ENCODE data around the gene RHCE. TPM values are rescaled to one million over a fixed set of nuclear protein-coding genes. Genes with fewer than 3 reads are reported as not detected.

Gene RHCE
- total RNA-seq, 1 experiment from 2014 or later = not detected

DNA sequence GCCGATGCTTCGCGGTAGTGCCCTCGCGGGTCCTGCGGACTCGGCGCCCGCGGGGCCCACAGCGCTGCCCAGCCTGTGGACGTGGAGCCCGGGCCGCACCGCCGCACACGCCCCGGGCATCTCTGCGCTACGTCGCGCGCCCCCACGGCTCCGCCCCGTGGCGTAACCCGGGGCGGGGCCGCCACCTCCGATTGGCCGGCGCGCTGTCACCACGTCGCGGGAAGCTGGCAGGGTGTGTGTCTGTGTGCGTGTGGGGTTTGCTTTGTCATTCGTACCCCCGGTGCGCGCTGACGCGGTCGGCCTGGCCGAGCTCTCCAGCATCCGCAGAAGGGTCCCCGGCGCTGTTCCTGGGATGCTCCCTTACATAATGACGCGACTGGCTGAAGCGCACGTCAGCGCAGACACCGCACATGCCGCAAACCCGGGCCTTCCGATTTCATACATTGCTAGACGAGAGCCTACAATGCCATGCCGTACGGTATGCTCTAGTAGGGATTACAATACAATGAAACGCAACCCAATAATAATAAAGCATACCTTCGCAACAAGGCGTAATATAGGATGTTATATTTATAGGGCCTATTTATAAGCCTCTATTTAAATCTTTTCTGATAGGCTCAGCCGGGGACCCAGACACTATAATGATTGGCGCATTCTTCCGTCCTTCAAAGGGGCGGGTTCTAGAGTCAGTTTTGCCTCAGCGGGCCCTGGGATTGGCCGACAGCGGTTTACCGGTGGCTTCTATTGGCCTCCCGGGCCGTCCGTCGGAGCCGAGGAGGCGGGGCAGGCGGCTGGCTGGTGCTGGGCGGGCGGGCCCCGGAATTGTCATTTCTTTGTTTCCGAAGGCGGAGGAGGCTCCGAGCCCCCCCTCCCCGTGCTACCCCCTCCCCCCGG lies 9.7 kb upstream of the RHCE start, which contains the start of gene MACO1:
Gene MACO1, plus strand, starts transcription at position 825 of the 894 bp plus-strand sequence. CDS start 202 bp downstream, outside the sequence.
- Histone ChIP-seq H3K27me3 (replicated peaks; ENCODE audit: control insufficient read depth, insufficient read depth, low read length) (no peaks in the 10 kb centered on the region), H3K4me1 (no peaks in the 10 kb centered on the region), H3K36me3 (ENCODE audit: control insufficient read depth, insufficient read depth, low read length) (no peaks in the 10 kb centered on the region), H3K4me3 (ENCODE audit: low read depth, low read length) (peak within 1 kb of the TSS; percentile 58), H3K9me3 (no peaks in the 10 kb centered on the region)
- Mint-ChIP-seq H3K27ac (ENCODE audit: unreplicated experiment) (peak within 1 kb of the TSS; percentile 88), H3K4me3 (ENCODE audit: unreplicated experiment) (peak within 1 kb of the TSS; percentile 88), H3K9me3 (ENCODE audit: unreplicated experiment) (no peaks in the 10 kb centered on the region), H3K4me1 (ENCODE audit: low read depth, unreplicated experiment) (no peaks in the 10 kb centered on the region), H3K27me3 (ENCODE audit: insufficient read depth, unreplicated experiment) (no peaks in the 10 kb centered on the region), H3K36me3 (ENCODE audit: insufficient read depth, unreplicated experiment) (peaks cover 5% of the 10 kb centered on the region)
- POLR2A ChIA-PET = no interaction called here
- TF ChIP-seq, protein P1, sequence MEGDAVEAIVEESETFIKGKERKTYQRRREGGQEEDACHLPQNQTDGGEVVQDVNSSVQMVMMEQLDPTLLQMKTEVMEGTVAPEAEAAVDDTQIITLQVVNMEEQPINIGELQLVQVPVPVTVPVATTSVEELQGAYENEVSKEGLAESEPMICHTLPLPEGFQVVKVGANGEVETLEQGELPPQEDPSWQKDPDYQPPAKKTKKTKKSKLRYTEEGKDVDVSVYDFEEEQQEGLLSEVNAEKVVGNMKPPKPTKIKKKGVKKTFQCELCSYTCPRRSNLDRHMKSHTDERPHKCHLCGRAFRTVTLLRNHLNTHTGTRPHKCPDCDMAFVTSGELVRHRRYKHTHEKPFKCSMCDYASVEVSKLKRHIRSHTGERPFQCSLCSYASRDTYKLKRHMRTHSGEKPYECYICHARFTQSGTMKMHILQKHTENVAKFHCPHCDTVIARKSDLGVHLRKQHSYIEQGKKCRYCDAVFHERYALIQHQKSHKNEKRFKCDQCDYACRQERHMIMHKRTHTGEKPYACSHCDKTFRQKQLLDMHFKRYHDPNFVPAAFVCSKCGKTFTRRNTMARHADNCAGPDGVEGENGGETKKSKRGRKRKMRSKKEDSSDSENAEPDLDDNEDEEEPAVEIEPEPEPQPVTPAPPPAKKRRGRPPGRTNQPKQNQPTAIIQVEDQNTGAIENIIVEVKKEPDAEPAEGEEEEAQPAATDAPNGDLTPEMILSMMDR (IDR thresholded peaks at IDR 0.05; ENCODE audit: insufficient read depth in 1 of 2, low read depth in 1 of 2, low read length in 1 of 2, severe bottlenecking in 1 of 2, unreplicated experiment in 1 of 2) = no peak
- peak; percentile 92 to 96 for DNase-seq
- intact Hi-C loops (cut with micrococcal nuclease; ENCODE audit: unreplicated experiment) = loop anchor here (10.0 kb wide), 1 partner anchor 74 kb away; no protein-coding TSS in a partner anchor
- BruUV-seq (replicated peaks) = no TSS peak
- CTCF ChIA-PET = interaction anchor here (0.6 kb wide), 1 partner anchor 30 kb away, joined by 3 read pairs; no protein-coding TSS in a partner anchor

DNA sequence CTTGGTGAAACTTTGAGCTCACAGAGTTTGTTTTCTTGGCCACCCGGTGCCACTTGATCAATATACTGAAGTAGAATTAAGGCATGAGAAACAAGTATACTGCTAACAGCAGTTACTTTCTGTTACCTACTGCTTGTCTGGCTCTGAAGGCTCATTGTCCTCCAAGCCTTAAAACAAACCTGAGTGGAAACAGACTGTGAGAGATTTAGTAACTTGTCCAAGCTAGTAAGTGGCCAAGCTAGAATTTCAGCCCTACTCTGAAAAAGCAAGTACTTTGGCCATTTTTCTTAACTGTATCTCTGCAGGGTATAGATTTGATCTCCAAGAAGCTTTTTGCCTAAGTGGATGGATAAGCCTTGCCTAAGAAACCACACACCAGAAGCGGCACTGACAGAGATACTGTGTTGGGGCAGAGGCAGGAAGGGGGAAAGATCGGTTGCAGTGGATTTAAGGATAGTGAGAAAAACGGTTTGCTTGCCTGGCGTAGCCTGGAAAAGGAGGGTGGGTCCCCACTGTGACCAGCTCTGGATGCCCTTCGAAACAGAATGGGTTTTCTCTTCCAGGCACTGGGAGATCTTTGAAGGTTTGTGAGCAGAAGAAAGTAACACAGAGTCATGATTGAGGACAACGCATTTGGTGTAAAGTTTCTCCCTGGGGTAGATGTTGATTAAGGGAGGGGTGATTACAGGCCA lies 8.0 kb upstream of the RHCE start:
- H3K27me3 ChIP-seq (replicated peaks; ENCODE audit: control insufficient read depth, insufficient read depth, low read length) = no peaks in the 10 kb centered on the region
- H3K27ac Mint-ChIP-seq (ENCODE audit: unreplicated experiment) = no peak overlapping the region
- peak overlapping the region; percentile 51 for H3K4me3 Mint-ChIP-seq (ENCODE audit: unreplicated experiment)
- no TSS peak for BruUV-seq (replicated peaks)
- H3K36me3 ChIP-seq (ENCODE audit: control insufficient read depth, insufficient read depth, low read length) = no peaks in the 10 kb centered on the region
- H3K9me3 Mint-ChIP-seq (ENCODE audit: unreplicated experiment) = no peaks in the 10 kb centered on the region
- TF ChIP-seq, protein P1 (IDR thresholded peaks at IDR 0.05; ENCODE audit: insufficient read depth in 1 of 2, low read depth in 1 of 2, low read length in 1 of 2, severe bottlenecking in 1 of 2, unreplicated experiment in 1 of 2) = no peak
- no peaks in the 10 kb centered on the region for H3K4me1 Mint-ChIP-seq (ENCODE audit: low read depth, unreplicated experiment)
- CTCF ChIA-PET = no interaction called here
- no peak overlapping the region for H3K4me3 ChIP-seq (ENCODE audit: low read depth, low read length)
- POLR2A ChIA-PET = interaction anchor here (0.6 kb wide), 1 partner anchor 10 kb away, joined by 3 read pairs; no protein-coding TSS in a partner anchor
- no peaks in the 10 kb centered on the region for H3K4me1 ChIP-seq
- H3K27me3 Mint-ChIP-seq (ENCODE audit: insufficient read depth, unreplicated experiment) = no peaks in the 10 kb centered on the region
- no peak for DNase-seq
- intact Hi-C loops (cut with micrococcal nuclease; ENCODE audit: unreplicated experiment) = no loop called here
- no peaks in the 10 kb centered on the region for H3K9me3 ChIP-seq
- H3K36me3 Mint-ChIP-seq (ENCODE audit: insufficient read depth, unreplicated experiment) = peaks cover 5% of the 10 kb centered on the region

DNA sequence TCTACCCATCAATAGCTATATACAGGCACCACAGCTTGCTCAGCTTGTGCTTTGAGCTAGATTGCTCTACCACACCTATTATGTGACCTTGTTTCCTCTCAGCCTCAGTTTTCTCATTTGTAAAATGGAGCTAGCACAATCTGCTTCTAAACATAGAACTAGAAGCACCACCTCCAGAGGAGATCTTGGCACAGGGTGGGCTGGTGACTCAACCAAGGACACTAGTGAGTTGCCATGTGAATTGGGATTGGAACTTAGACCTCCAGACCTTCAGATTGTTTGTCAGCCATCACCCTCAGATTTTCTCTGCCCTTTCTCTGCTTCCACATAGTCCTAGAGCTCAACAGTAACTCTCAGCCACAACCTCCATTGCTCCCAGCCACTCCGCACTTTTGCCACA lies 7.1 kb upstream of the RHCE start:
- Histone ChIP-seq H3K4me1 (no peaks in the 10 kb centered on the region), H3K36me3 (ENCODE audit: control insufficient read depth, insufficient read depth, low read length) (no peaks in the 10 kb centered on the region), H3K4me3 (ENCODE audit: low read depth, low read length) (no peak overlapping the region), H3K9me3 (no peaks in the 10 kb centered on the region), H3K27me3 (replicated peaks; ENCODE audit: control insufficient read depth, insufficient read depth, low read length) (no peaks in the 10 kb centered on the region)
- peaks cover 5% of the 10 kb centered on the region for H3K36me3 Mint-ChIP-seq (ENCODE audit: insufficient read depth, unreplicated experiment)
- intact Hi-C loops (cut with micrococcal nuclease; ENCODE audit: unreplicated experiment) = no loop called here
- no peak for DNase-seq
- no TSS peak for BruUV-seq (replicated peaks)
- no peaks in the 10 kb centered on the region for H3K9me3 Mint-ChIP-seq (ENCODE audit: unreplicated experiment)
- POLR2A ChIA-PET = no interaction called here
- H3K4me1 Mint-ChIP-seq (ENCODE audit: low read depth, unreplicated experiment) = no peaks in the 10 kb centered on the region
- no peak overlapping the region for H3K27ac Mint-ChIP-seq (ENCODE audit: unreplicated experiment)
- TF ChIP-seq, protein P1 (IDR thresholded peaks at IDR 0.05; ENCODE audit: insufficient read depth in 1 of 2, low read depth in 1 of 2, low read length in 1 of 2, severe bottlenecking in 1 of 2, unreplicated experiment in 1 of 2) = no peak
- CTCF ChIA-PET = interaction anchor here (0.5 kb wide), 1 partner anchor 31 kb away, joined by 5 read pairs; no protein-coding TSS in a partner anchor
- H3K27me3 Mint-ChIP-seq (ENCODE audit: insufficient read depth, unreplicated experiment) = no peaks in the 10 kb centered on the region
- no peak overlapping the region for H3K4me3 Mint-ChIP-seq (ENCODE audit: unreplicated experiment)

Data from Caco-2 (cell line).